ENCODE measurements around the gene SH3RF2.
"Not testable (repeated sequence)": the region's sequence is repeated elsewhere in the genome, so short reads cannot be mapped to it uniquely, and the experiment has no call there.

The SH3RF2 gene

GRCh38 chr5:146089287-146089686 is 152.9 kb downstream of the SH3RF2 start:
- H3K4me3 ChIP-seq (ENCODE audit: low read depth, low read length): no peak overlapping the region
- TF ChIP-seq CTCF (IDR thresholded peaks at IDR 0.05; ENCODE audit: low read depth, low read length): no peak

DNA sequence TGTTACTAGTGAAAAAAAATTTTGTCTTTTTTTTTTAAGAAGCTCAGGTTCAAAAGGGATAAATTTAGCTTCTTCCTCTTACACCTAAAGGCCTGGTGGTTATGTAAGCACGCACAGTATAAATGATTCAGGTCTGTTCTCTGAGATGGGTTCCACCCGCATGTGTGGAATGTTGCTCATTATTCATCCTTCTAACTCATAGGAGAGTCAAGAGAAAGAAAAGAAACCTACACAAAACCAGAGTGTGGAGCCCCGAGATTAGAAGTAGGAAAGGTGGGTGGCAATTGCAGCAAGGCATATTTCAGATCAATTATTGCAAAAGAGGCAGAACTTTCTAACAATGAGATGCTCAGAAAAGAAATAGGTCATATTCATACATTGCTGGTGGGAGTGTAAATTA is 155.5 kb downstream of the SH3RF2 start:
- no peak overlapping the region for H3K4me3 ChIP-seq (ENCODE audit: low read depth, low read length)

GRCh38 chr5:146098047-146098446 is 161.7 kb downstream of the SH3RF2 start:
- no peak overlapping the region for H3K4me3 ChIP-seq (ENCODE audit: low read depth, low read length)
- no peak for TF ChIP-seq CTCF (IDR thresholded peaks at IDR 0.05; ENCODE audit: low read depth, low read length)

More for the DNA sequence above, 155.5 kb downstream of the SH3RF2 start:
- no peak for TF ChIP-seq CTCF (IDR thresholded peaks at IDR 0.05; ENCODE audit: low read depth, low read length)

- TF ChIP-seq CTCF (IDR thresholded peaks at IDR 0.05; ENCODE audit: low read depth, low read length): no peak
- H3K4me3 ChIP-seq (ENCODE audit: low read depth, low read length): no peak overlapping the region
These were observed 165.3 kb downstream of the SH3RF2 start for GRCh38 chr5:146101646-146102045.

DNA sequence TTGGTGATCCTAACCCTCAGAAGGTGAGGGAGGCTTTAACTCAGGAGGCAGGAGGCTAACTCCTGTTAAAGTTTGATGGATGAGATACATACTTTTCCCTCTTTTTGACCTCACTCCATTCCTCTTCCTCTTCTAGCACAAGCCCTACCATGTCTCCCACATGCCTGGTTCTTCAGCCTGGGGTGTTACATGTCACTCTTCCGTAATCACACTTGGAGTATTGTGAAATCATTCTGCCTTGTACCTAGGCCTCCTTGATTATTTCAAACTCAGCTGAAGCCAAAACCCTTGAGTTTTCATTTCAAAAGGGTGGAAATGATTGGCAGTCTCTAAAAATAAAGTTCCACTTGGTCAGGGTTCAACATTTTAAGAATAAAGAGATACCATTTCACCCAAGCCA is 167.2 kb downstream of the SH3RF2 start:
- H3K4me3 ChIP-seq (ENCODE audit: low read depth, low read length): no peak overlapping the region
- TF ChIP-seq CTCF (IDR thresholded peaks at IDR 0.05; ENCODE audit: low read depth, low read length): no peak

DNA sequence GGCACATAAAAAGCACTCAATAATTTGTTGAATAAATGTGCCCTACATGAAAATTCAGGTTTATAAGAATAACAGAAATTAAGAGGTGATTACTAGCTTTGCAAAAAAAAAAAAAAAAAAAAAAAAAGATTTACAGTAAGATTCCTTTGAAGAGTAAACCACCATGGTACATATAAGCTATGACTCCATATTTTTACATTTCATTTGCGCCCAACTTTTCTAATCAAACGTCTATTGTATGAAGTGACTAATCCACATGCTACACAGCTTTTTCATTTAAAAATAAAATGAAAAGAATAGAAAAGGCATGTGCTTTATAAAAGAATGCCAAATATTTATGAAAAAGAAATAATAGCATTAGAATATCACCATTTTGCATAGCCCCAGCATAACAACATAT is 169.1 kb downstream of the SH3RF2 start, which contains the start of gene PLAC8L1:
Gene PLAC8L1, minus strand, starts transcription at position 101 of the 400 bp plus-strand sequence. CDS start 1,266 bp downstream, outside the sequence.
- no peak within 1 kb of the TSS for H3K4me3 ChIP-seq (ENCODE audit: low read depth, low read length)
- TF ChIP-seq CTCF (IDR thresholded peaks at IDR 0.05; ENCODE audit: low read depth, low read length): no peak

- no peak overlapping the region for H3K4me3 ChIP-seq (ENCODE audit: low read depth, low read length)
- TF ChIP-seq CTCF (IDR thresholded peaks at IDR 0.05; ENCODE audit: low read depth, low read length): no peak
These were observed 171.5 kb downstream of the SH3RF2 start for GRCh38 chr5:146107901-146108300.

GRCh38 chr5:146108870-146109269 is 172.5 kb downstream of the SH3RF2 start:
- H3K4me3 ChIP-seq (ENCODE audit: low read depth, low read length): not testable (repeated sequence)

Measured in WI38 (cell line).